HG03066 (cell line): ENCODE results near the gene SLC26A1.

Experiments
- ATAC-seq: cut with Tn5 transposase; IDR thresholded peaks from one replicate; pipeline ENCODE4 v1.9.1; 2021; ENCODE audit warnings: low read depth; ENCODE audit not compliant: unreplicated experiment

SLC26A1 gene

DNA sequence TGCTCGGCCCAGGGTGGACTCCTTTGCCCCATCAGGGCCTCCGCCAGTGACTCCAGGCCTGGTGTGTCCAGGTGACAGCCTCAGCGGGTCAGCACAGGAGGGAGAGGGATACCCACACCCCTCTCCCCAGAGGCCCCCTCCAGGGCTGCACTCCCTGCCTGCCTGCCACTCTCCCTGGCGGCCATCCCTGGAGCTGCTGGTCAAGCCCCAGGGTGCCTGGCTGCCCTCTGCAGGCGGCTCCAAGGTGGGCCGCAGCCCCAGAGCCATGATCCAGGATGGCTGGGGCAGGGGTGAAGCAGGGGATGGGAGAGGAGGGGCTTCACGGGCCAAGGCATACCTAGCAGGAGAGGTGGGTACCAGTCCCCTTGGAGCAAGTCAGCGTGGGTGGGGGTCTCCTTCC lies 22.0 kb upstream of the SLC26A1 start:
- no peak for ATAC-seq

DNA sequence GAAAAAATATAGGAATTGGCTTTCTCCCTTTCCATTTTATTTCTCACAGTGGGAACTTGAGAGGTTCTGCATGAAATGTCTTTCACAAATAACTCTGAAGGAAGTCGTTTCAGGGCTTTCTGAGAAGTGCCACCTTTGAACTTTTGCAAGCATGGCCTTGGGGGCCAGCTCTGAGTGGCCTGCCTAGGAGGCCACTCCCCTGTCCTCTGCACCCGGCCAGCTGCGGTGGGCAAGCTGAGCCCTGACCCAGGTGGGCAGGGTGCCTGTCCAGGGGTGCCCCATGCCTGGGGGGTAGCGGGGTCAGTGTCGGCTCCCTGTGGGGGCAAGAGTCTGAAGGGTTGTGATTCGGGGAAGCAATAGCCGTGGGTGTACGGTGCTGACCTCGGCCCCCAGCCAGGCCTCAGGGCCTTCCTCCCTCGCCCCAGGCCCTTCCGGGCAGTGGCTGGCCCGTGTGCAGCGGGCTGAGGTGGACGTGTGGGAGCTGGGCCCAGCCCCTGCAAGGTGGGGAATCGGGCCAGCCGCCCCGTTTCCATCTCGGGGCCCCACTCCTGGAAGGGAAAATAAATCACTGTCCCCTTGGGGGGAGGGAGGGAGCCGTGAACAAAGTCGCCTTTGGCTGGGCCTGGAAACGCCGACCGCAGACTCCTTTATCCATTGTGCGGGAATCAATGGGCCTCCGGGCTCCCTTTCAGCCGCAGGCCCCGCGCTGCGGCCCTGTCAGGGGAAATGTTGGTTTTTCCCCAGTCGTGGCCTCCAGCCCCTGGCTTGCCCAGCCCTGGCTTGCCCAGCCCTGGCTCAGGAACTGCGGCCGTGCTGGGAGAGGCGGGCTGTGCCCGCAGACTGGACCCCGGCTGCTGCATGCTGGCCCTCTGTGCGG lies 21.3 kb upstream of the SLC26A1 start:
- no peak for ATAC-seq

DNA sequence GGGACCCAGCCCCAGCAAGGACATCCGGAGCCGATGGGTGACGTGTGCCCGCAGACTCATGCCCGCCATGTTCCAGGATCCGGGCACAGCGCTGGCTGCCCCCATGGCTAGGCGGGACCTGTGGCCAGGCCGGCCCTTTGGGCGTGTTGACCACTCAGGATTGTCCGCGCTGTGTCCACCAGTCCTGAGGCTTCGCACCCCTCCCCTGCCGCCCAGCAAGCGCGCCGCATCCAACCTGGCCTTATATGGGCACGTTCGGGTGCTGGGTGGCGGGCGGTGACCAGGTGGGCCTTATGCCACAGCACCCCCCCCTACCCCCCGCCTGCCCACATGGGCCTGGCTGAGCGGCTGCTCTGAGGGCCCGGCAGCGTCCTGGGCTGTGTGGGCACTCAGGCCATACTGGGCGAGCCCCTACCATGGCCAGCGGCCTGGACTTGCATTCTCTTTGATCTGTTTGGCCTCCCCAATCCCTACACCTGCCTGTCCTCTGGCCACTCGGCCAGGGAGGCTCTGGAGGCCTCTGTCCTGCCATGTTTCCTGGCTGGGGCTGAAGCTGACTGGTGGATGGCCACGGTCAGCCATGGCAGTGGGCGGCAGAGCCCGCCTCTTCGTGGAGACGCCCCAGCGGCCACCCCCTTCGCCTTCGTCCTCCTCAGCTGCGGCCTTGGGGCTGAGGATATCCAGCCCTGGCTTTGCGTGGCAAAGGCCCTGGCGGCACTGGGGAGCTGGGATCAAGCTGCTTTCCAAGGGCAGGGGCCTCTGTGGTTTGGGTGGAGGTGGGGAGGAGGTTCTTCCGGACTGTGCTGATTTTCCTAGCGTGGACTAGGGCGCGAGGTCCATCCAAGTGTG lies 20.2 kb upstream of the SLC26A1 start:
- ATAC-seq, result no peak

DNA sequence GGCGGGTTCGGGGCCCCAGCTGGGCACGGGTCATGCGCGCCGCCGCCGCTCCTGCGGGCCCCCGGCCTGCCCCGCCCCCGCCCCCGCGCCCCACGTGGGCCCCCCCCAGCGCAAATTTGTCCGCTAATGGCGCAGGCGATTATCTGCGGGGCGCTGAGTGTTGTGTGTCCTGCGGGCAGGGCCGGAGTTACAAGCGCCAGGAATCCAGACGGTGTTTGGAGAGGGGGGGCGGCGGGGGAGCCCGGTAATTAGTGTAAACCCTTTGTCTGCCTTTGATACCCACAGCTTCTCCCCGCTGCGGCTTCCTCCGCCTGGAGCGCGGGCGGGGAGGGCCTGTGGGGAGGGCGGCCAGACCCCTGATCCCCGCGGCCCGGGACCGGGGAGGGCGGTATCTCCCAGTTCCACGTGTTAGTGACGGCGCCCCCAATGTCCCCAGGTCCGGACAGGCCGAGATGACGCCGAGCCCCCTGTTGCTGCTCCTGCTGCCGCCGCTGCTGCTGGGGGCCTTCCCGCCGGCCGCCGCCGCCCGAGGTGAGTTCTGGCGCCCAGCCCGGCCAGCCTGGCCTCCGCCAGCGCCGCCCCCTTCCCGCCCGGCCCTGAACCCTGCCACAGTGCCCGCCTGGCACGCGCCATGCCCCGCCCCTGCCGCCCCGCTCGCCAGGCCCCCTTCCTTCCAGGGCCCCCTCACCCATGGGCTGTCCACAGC lies 19.0 kb upstream of the SLC26A1 start:
- ATAC-seq, result no peak

DNA sequence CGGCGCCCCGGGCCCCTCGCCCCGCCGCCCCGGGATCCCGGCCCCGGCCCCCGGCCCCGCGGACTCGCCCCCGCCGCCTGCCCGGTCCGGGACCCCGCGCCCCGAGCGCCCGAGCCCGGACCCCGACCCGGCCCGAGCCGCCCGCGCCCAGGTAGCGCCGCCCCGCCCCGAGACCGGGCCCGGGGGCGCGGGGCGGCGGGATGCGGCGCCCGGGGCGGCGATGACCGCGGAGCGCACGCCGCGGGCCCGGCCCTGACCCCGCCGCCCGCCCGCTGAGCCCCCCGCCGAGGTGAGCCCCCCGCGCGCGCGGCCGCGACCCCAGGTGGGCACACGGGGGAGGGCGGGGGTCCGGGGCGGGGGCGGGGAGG lies 18.4 kb upstream of the SLC26A1 start:
- no peak for ATAC-seq

DNA sequence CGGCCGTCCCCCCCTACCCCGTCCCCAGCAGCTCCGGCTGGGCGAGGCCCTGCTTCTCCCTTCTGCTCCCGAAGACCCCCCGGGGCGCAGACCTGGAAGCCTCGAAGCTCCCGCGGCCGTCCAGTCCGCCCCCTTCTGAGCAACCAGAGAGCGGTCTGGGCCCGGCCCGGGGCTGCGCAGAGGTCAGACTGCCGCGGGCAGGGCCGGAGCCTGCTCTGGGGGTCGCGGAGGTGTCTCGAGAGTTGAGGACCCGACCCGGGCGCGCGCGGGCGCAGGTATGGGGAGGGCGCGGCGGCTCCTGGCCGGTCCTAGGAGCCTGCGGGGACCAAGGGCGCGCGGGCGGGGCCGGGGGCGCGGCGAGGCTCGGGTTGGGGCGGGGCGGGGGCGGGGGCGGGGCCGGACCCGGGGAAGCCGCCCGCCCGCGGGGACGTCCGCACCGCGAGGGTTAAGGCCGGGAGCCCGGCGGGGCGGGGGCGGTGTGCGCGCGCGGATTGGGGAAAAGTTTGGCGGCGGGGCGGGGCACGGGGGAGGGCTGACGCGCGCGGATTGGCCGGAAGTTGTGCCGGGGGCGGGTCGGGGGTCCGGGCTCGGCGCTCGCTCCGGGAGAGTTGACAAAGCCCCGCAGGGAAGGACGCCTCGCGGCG lies 17.9 kb upstream of the SLC26A1 start, which contains the start of gene FGFRL1:
FGFRL1 (plus strand) TSS at position 605 of the 644 bp plus-strand sequence. CDS start 860 bp downstream, outside the sequence.
- ATAC-seq, result no peak

DNA sequence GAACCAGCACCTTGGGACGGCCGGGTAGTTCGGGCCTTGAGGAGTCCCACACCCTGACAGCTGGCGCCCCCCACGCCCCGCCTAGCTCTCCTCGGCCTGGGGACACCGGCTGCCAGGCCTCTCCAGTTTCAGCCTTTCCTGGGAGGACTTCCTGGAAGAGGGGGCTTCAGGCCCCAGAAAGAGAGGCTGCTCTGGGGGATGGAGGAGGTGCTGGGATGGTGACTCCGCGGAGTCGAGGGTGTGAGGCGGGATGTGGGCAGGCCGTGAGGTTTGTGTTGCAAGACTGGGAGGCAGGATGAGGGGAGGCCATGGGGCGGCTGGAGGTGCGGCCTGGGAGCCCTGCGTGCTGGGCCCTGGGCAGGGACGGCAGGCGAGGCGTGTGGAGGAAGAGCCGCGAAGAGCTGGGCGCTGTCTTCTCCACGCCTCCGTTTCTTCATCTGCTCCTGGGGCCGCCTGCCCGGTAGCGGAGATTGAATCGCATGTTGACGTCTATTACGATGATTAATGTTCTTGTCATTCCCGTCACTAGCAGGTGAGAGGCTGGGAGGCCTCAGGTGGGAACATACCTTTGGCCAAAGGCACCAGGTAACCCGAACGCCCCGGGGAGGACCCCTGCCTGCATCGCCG lies 17.3 kb upstream of the SLC26A1 start:
- ATAC-seq, result peak; percentile 13

DNA sequence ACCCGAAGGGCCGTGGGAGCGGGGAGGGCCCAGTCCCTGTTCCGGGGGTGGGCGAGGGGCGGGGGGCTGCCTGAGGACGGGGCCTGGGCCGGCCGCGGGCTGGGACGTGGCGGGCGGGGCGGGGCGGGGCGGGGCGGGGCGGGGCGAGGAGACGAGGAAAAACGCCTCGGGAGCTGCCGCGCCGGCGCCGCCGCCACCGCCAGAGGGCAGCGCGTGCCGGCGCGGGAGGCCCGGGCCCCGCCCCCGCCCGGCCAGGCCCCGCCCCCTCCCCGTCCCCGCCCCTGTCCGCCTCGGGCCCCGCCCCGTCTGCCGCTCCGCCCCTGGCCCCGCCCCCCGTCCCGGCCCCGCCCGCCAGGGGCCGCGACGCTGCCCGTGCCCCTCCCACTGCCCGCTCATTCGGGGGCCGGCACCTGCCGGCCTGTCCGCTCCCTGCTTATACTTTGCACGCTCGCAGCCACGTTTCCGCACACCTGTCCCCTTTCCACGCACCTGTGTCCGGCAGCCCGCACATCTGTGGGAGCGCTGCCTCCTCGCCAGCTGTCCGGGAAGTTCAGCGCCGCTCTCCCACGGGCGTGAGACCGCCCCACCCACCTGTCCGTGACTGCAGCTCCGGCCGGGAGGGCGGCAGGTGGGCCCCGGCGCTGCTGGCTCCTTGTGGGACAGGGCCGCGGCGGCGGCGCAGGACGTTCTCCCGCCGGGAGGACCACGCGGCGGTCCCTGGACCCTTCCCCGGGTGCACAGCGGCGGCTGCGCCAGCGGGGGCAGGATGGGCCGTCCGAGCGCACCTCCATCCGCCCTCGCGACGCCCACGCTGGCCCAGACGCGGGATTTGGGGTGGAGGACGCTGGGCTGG lies 16.6 kb upstream of the SLC26A1 start:
- ATAC-seq, result peak; percentile 38

DNA sequence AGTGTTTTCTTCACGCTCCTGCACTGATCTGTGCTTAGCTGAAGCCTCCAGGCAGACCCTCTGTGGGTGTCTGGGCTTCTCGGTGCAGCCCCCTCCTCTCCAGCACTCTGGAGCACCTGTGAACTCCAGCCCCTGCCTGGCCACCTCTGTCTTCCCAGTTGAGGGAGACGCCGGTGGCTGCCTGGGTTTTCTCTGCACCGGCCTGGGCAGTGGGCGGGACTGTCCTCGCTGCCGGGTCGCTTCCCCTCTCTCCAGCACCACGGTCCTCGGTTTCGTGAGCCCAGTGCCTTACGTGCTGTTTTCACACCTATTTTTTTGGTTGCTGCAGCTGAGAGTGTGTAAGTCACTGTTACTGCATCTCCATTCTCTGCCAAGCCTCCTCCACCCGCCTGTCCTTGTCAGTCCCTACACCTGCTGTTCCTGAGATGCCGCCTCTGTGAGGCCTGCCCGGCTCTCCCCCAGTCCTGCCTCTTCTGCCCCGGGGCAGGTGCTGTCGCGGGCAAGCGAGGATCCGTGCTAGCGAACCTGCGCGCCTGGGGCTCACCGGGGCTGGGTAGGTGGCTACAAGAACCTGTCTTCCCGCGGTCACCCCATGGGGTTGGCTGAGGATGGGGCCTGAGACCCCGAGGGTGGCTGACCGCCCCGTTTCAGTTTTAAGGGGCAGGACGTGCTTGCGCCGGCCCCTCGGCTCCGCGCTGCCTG lies 15.8 kb upstream of the SLC26A1 start:
- ATAC-seq, result no peak

DNA sequence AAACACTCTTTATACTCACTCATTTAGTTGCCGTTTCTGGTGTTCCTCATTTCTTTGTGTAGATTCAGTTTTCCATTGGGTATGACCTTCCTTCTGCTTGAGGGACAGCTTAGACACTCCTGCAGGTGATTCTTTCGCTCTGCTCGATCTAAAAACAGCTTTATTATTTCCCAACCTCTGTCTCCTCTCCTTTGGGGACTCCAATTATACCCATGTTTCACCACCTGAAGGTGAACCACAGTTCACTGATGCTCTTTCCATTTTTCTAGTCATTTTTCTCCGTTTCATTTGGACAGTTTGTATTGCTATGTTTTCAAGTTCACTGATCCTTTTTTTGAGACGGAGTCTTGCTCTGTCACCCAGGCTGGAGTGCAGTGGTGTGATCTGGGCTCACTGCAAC lies 13.7 kb upstream of the SLC26A1 start:
- ATAC-seq, result no peak

DNA sequence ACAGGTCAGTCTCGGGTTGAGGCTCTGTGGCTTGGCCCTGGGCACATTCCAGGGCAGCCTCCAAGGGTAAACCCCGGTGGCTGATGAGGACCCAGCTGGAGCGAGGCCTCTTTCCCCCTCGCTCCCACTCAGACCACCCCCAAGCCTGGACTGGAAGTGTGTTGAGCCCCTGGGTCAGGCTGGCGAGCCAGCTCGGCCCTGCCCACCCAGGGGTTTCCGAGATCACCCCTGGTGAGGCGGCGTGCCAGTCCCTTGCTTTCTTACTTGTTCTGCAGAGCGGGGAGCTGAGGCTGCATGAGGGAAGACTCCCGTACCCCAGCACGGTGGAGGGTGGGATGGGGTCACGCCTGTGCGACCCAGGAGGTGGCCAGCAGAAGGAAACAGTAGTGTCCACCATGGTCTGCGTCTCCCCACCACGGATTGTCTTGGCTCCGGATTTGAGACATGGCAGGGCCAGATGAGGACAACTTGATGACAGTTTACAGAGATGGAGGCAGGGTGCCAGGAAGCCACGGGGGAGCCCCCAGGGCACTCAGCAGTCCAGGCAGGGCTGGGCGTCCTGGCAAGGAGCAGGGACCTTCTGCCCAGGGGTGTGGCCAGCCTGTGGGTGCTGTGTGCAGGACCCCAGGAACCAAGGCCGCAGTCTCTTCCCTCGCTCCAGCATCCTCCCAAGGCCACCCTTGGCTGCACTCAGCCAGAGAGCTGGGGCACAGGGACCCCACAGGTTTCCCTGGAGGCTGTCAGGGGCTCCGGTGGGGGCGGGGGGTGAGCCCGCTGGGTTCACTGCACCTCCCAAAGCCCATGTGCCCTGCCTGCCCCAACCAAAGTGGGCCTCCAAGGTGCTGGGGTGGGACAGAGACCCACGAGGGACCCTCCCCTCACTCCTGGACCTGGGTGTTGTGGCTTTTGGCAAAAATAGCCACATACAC lies 11.6 kb upstream of the SLC26A1 start:
- no peak for ATAC-seq

DNA sequence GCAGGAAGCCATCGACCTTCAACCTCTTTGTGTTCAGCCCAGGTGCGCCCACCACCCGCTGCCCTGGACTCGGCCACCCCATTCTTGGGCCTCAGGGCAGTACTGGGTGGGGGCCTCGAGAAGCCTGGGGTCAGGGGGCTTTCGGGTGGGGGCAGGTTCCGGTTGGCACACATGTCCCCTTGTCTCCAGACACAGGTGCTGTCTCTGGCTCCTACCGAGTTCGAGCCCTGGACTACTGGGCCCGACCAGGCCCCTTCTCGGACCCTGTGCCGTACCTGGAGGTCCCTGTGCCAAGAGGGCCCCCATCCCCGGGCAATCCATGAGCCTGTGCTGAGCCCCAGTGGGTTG lies 10.8 kb upstream of the SLC26A1 start:
- no peak for ATAC-seq

DNA sequence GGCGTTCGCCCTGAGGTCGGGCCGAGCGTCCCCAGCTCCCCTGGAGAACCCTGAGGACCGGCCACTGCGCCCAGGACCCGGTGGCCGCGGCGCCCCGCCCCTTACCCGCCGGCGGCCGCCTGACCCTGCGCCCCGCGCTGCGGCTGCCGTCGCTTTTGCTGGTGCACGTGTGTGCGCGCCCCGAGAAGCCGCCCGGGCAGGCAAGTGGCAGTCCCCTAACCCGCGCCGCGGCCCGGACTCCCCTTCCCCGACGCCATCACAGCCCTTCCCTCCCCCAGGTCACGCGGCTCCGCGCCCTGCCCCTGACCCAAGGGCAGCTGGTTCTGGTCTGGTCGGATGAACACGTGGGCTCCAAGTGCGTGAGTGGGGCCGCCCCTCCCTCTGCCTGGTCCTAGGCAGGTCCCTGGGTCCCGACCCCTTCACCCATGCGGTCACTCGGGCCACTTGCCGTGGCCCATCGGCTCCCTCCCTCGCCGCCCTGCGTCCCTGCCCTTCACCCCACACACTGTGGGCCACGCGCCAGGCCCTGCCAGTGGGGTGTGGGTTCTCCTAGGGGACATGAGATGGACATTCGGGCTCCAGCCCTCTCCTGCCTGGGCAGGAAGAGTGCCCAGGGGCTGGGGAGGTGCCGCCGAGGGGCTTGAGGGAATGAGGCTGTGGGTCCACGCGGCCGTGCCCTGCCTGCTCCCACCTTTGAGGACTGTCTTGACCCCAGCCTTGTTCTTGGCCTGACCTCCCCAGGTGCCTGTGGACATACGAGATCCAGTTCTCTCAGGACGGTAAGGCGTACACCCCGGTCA lies 10.3 kb upstream of the SLC26A1 start:
- ATAC-seq, result no peak

DNA sequence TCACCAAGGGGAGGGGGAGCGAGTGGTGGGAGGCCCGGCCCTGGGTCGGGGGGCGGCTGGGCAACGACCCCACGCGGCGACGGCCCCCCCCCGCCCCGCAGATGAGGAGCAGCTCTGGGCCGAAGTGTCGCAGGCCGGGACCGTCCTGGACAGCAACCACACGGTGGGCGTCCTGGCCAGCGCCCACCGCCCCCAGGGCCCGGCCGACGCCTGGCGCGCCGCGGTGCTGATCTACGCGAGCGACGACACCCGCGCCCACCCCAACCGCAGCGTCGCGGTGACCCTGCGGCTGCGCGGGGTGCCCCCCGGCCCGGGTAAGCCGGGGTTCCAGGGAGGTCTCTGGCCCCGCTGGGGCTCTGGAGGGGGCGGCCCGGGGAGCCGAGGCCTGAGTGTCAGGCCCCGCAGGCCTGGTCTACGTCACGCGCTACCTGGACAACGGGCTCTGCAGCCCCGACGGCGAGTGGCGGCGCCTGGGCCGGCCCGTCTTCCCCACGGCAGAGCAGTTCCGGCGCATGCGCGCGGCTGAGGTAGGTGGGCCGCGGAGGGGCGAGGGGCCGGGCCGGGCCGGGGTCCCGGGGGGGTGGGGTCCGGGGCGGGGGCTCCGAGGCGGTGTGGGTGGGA lies 9.5 kb upstream of the SLC26A1 start:
- ATAC-seq, result no peak

DNA sequence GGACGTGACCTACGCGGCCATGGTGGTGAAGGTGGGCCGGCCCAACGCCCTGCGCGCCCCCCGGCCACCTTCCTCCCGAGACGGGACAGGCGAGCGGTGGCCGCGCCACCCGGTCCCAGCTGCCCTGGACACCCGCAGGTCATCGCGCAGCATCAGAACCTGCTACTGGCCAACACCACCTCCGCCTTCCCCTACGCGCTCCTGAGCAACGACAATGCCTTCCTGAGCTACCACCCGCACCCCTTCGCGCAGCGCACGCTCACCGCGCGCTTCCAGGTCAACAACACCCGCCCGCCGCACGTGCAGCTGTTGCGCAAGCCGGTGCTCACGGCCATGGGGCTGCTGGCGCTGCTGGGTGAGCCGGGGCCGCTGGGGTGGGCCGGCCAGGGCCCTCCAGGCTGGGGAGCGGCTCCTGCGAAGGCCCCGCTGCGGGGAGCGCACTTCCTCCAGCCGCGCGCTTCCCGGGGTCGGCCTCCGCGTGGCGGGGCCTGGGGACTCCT lies 9.0 kb upstream of the SLC26A1 start:
- ATAC-seq, result no peak

DNA sequence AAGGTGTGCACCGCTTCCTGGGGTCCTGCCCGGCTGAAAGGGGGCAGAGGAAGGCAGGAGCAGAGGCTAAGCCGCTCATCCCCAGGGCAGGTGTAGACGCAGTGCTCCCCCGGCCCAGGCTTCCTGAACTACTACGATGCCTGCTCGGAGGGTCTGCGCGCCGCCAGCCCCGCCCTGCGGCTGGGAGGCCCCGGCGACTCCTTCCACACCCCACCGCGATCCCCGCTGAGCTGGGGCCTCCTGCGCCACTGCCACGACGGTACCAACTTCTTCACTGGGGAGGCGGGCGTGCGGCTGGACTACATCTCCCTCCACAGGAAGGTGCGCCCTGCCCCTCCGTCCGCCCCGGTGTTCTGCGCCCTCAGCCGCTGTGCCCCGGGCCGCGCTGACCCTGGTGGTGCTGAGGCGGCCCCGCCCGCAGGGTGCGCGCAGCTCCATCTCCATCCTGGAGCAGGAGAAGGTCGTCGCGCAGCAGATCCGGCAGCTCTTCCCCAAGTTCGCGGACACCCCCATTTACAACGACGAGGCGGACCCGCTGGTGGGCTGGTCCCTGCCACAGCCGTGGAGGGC lies 8.4 kb upstream of the SLC26A1 start:
- ATAC-seq, result no peak
